Activated CD4-positive, alpha-beta T cell treated with anti-CD3 and anti-CD28 coated beads, Interleukin-2, amount 50 U/mL, for 4 hours (primary cell): ENCODE measurements around the gene LIF.

ENCODE experiments used
- DNase-seq, 2 experiments: peaks; one replicate each; pipeline ENCODE4 v3.0.0-alpha.2; 2020

LIF gene

GRCh38 chr22:30284172-30284571 lies 37.6 kb upstream of the LIF start:
- no peak for DNase-seq

GRCh38 chr22:30283342-30283741 lies 36.8 kb upstream of the LIF start:
- DNase-seq, result no peak

- DNase-seq, result no peak
Measured at GRCh38 chr22:30282616-30283046, 36.1 kb upstream of the LIF start.

GRCh38 chr22:30280505-30280904 lies 33.9 kb upstream of the LIF start:
- DNase-seq, result no peak

- no peak for DNase-seq
Measured at GRCh38 chr22:30279932-30280331, 33.4 kb upstream of the LIF start.

- DNase-seq, result no peak
Measured at GRCh38 chr22:30279046-30279788, 32.7 kb upstream of the LIF start.

- DNase-seq, result no peak
Measured at GRCh38 chr22:30277547-30278344, 31.2 kb upstream of the LIF start.

- DNase-seq, result no peak
Measured at GRCh38 chr22:30276039-30276438, 29.5 kb upstream of the LIF start.

GRCh38 chr22:30275625-30276024 lies 29.1 kb upstream of the LIF start:
- peak in 1 of 2 experiments; percentile 36 for DNase-seq

- DNase-seq, result no peak
Measured at GRCh38 chr22:30274437-30274812, 27.9 kb upstream of the LIF start.

GRCh38 chr22:30273711-30274436 lies 27.3 kb upstream of the LIF start:
- DNase-seq, result no peak

GRCh38 chr22:30272781-30273601 lies 26.4 kb upstream of the LIF start:
- no peak for DNase-seq

GRCh38 chr22:30270832-30271231 lies 24.3 kb upstream of the LIF start:
- DNase-seq, result no peak

- DNase-seq, result no peak
Measured at GRCh38 chr22:30268331-30268730, 21.8 kb upstream of the LIF start.

- DNase-seq, result peak; percentile 49 to 50
Measured at GRCh38 chr22:30267382-30268302, 21.1 kb upstream of the LIF start.

- peak in 1 of 2 experiments; percentile 50 for DNase-seq
Measured at GRCh38 chr22:30266445-30267381, 20.2 kb upstream of the LIF start, which contains the start of gene OSM. Gene OSM, minus strand, starts transcription at chr22:30266851. Its CDS starts 52 bp downstream, at chr22:30266799.

- DNase-seq, result peak; percentile 78 to 84
Measured at GRCh38 chr22:30265823-30266444, 19.4 kb upstream of the LIF start.

GRCh38 chr22:30265131-30265720 lies 18.7 kb upstream of the LIF start:
- no peak for DNase-seq

- DNase-seq, result no peak
Measured at GRCh38 chr22:30263883-30264282, 17.3 kb upstream of the LIF start.
